Right lobe of liver (tissue), 6 donors: Measurements from ENCODE around the gene GPC6. TPM values are rescaled to one million over a fixed set of nuclear protein-coding genes. Genes with fewer than 3 reads are reported as not detected.

Experiments
- ATAC-seq, 4 donors: fragments of 200-7000 bp; cut with Tn5 transposase; one replicate each; pipeline ENCODE4 v1.9.1; 2020; ENCODE audit warnings: mild to moderate bottlenecking in 4 of 4, moderate library complexity in 4 of 4
- DNase-seq, 3 donors: peaks; one replicate each; pipeline ENCODE4 v3.0.0-alpha.2; 2020
- H3K27ac ChIP-seq, 3 donors: fragments of 200-600 bp; one replicate each; pipeline ENCODE4 v1.8.0; 2022
- H3K27me3 ChIP-seq, 2 donors: fragments of 200-600 bp; one replicate each; pipeline ENCODE4 v1.8.0; 2022
- H3K36me3 ChIP-seq, 4 donors: fragments of 200-600 bp; sonication (generic) in 1 of 4; one replicate each; pipeline versions ENCODE4 v1.5.1 to v1.8.0; 2017 to 2022; ENCODE audit warnings: control low read depth in 1 of 4
- H3K4me1 ChIP-seq, 4 donors: fragments of 200-600 bp; sonication (generic) in 1 of 4; one replicate each; pipeline versions ENCODE4 v1.5.1 to v1.8.0; 2017 to 2022; ENCODE audit warnings: control low read depth in 1 of 4
- H3K4me3 ChIP-seq, 3 donors: fragments of 200-600 bp; one replicate each; pipeline ENCODE4 v1.8.0; 2022
- H3K9me3 ChIP-seq, 4 donors: fragments of 200-600 bp; sonication (generic) in 1 of 4; one replicate each; pipeline versions ENCODE4 v1.5.1 to v1.8.0; 2017 to 2022; ENCODE audit warnings: control low read depth in 1 of 4
- POLR2A ChIP-seq: fragments of 450-650 bp; IDR thresholded peaks from one replicate; pipeline ENCODE4 v1.6.1; 2017; ENCODE audit warnings: antibody characterized with exemption, mild to moderate bottlenecking
- WGBS: methylation state at CpG from one replicate; pipeline ENCODE4 v1.1.6; 2018; ENCODE audit warnings: low coverage, low lambda C conversion rate; ENCODE audit not compliant: insufficient coverage; ENCODE audit errors: missing lambda C conversion rate; 5-methylcytosine and 5-hydroxymethylcytosine counted together
- intact Hi-C, 2 donors: fragments of 100-400 bp; cut with DNase I; formaldehyde crosslinking; loops; one replicate each; pipeline versions ENCODE4 v1.11.2 to v1.14.1; 2022
- total RNA-seq, 6 experiments: library from RNA; depleted of rRNA in 2 of 6; stranded (reverse); fragments of >200 nt in 2 of 6; fragmentation: NEBNext Ultra II Directional in 3 of 6; extraction: Animal tissue kit (Norgen Biotek cat#: 25700) in 3 of 6; gene quantifications; one replicate each; pipeline versions ENCODE4 v1.1.0 to v1.2.4, GENCODE V29; 2016 to 2023
- TF ChIP-seq, protein P1 (sequence below), 4 donors: fragments of 200-600 bp in 3 of 4; fragments of 450-650 bp in 1 of 4; IDR thresholded peaks; one replicate each; pipeline versions ENCODE4 v1.5.1 to v1.8.0; 2016 to 2022; ENCODE audit warnings: antibody characterized with exemption in 4 of 4, mild to moderate bottlenecking in 2 of 4
- donor health status: DM: no; HTN: yes; CAD: no.
- donor health status: DM: no; HTN: no; CAD: no.
- donor health status: DM: no; HTN: no; CAD: no.
- donor health status: DM: no; HTN: yes; CAD: no.
- donor health status: DM: no; HTN: yes; CAD: no.

The GPC6 gene
- total RNA-seq, 6 experiments from 2014 or later, result 18.6 to 30.1 (median 20.2) TPM

GRCh38 chr13:94073007-94073744 is 846.6 kb downstream of the GPC6 start:
- no peak for TF ChIP-seq POLR2A
- TF ChIP-seq, protein P1, sequence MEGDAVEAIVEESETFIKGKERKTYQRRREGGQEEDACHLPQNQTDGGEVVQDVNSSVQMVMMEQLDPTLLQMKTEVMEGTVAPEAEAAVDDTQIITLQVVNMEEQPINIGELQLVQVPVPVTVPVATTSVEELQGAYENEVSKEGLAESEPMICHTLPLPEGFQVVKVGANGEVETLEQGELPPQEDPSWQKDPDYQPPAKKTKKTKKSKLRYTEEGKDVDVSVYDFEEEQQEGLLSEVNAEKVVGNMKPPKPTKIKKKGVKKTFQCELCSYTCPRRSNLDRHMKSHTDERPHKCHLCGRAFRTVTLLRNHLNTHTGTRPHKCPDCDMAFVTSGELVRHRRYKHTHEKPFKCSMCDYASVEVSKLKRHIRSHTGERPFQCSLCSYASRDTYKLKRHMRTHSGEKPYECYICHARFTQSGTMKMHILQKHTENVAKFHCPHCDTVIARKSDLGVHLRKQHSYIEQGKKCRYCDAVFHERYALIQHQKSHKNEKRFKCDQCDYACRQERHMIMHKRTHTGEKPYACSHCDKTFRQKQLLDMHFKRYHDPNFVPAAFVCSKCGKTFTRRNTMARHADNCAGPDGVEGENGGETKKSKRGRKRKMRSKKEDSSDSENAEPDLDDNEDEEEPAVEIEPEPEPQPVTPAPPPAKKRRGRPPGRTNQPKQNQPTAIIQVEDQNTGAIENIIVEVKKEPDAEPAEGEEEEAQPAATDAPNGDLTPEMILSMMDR (IDR thresholded peaks at IDR 0.05), result no peak
- no peaks in the 10 kb centered on the region for H3K36me3 ChIP-seq
- no peak overlapping the region for H3K4me3 ChIP-seq
- no peaks in the 10 kb centered on the region for H3K27me3 ChIP-seq
- H3K4me1 ChIP-seq, result no peaks in the 10 kb centered on the region
- ATAC-seq, result no peak
- intact Hi-C loops, result no loop called here
- 72% methylated on average over 4 of the region's 4 CpGs for WGBS
- no peak for DNase-seq
- no peaks in the 10 kb centered on the region for H3K9me3 ChIP-seq
- H3K27ac ChIP-seq, result no peak overlapping the region

- Histone ChIP-seq H3K4me1 (no peaks in the 10 kb centered on the region), H3K27ac (no peak overlapping the region), H3K9me3 (no peaks in the 10 kb centered on the region), H3K4me3 (no peak overlapping the region), H3K36me3 (no peaks in the 10 kb centered on the region), H3K27me3 (no peaks in the 10 kb centered on the region)
- DNase-seq (no peak), ATAC-seq (no peak)
- intact Hi-C loops, result no loop called here
- no peak for TF ChIP-seq POLR2A
- TF ChIP-seq, protein P1 (IDR thresholded peaks at IDR 0.05), result no peak
Observed at GRCh38 chr13:94079876-94080275, 853.3 kb downstream of the GPC6 start.

GRCh38 chr13:94080527-94080926 is 853.9 kb downstream of the GPC6 start:
- no peaks in the 10 kb centered on the region for H3K36me3 ChIP-seq
- ATAC-seq, result no peak
- H3K9me3 ChIP-seq, result no peaks in the 10 kb centered on the region
- 64% methylated on average over 1 of the region's 1 CpG for WGBS
- H3K27ac ChIP-seq, result no peak overlapping the region
- no peaks in the 10 kb centered on the region for H3K27me3 ChIP-seq
- no peak overlapping the region for H3K4me3 ChIP-seq
- TF ChIP-seq, protein P1 (IDR thresholded peaks at IDR 0.05), result no peak
- TF ChIP-seq POLR2A, result no peak
- intact Hi-C loops, result no loop called here
- DNase-seq, result no peak
- no peaks in the 10 kb centered on the region for H3K4me1 ChIP-seq

- ATAC-seq, result no peak
- DNase-seq, result no peak
- Histone ChIP-seq H3K27ac (no peak overlapping the region), H3K9me3 (no peaks in the 10 kb centered on the region), H3K4me1 (no peaks in the 10 kb centered on the region), H3K4me3 (no peak overlapping the region), H3K27me3 (no peaks in the 10 kb centered on the region), H3K36me3 (no peaks in the 10 kb centered on the region)
- WGBS, result 94% methylated on average over 2 of the region's 3 CpGs
- intact Hi-C loops, result no loop called here
- TF ChIP-seq, protein P1 (IDR thresholded peaks at IDR 0.05), result no peak
- TF ChIP-seq POLR2A, result no peak
Observed at GRCh38 chr13:94087100-94087499, 860.5 kb downstream of the GPC6 start.

DNA sequence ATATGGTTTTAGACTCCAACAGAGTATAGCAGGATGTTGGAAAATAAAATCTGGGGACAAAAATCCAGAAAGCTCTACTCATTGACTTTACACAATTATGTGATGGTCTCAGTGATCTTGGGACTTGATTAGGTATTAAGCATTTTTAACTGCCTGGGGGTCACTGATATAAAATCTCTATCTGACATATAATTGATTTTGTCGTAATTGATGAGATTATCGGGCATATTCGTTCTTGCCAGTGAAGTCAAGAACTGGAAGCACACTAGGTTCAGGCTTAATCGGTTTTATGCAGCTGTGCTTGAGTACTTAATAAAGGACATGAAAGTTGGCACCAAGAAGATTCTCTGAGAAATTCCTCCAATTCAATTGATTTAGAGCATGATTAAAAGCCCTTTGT is 862.1 kb downstream of the GPC6 start:
- no peaks in the 10 kb centered on the region for H3K27me3 ChIP-seq
- intact Hi-C loops, result no loop called here
- H3K4me3 ChIP-seq, result no peak overlapping the region
- DNase-seq (no peak), ATAC-seq (no peak)
- no peaks in the 10 kb centered on the region for H3K4me1 ChIP-seq
- no peaks in the 10 kb centered on the region for H3K36me3 ChIP-seq
- H3K9me3 ChIP-seq, result no peaks in the 10 kb centered on the region
- no peak overlapping the region for H3K27ac ChIP-seq
- 46% methylated on average over 4 of the region's 4 CpGs for WGBS
- TF ChIP-seq, protein P1 (IDR thresholded peaks at IDR 0.05), result no peak
- TF ChIP-seq POLR2A, result no peak
